Stimulated activated CD4-positive, alpha-beta T cell treated with anti-CD3 and anti-CD28 coated beads, Interleukin-12 subunit alpha, Interleukin-12 subunit beta, amount 100 ng/mL, for 4 hours (primary cell): ENCODE results near the gene NT5C.
A peak's percentile ranks its signal among the peaks of the same experiment; 100 is the strongest.

ENCODE experiments used
- DNase-seq: peaks from one replicate; pipeline ENCODE4 v3.0.0-alpha.2; 2020

The NT5C gene

GRCh38 chr17:75114552-75115314 lies 16.8 kb downstream of the NT5C start:
- no peak for DNase-seq

DNA sequence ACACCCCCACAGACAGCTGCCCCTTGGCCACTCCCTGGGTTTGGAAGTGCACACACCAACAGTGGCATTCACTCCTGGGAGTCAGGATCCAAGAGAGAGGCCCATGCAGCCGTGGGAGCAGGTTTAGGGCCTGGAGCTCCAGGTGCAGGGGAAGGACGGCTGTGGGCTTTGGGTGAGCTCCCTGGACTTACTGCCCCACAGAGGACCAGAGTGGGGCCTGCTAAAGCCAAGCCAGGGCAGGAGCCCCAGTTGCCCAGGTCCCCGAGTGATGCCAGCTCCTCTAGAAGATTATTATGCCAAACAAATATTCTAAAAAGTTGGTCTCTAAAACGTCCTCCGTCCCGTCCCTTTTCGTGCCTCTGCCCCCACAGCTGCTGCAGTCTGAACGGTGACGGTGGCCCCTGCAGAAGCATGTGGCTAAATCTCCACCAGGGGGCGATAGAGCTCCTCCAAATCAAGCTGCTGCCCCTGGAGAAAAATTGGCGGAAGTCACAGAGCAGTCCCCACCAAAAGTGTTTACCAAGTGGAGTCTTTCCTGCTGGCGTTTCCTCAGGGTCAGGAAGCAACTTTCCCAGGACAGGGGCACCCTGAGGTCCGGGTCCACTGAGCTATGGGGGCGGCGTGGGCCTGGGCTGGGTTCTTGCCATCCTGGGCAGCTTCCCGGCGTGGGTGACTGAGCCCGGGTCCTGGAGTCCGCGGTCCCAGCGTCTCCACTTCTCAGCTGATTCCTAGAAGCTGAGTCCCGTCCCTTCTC lies 17.6 kb downstream of the NT5C start:
- DNase-seq = peak; percentile 84

- DNase-seq = no peak
These were observed 19.7 kb downstream of the NT5C start for GRCh38 chr17:75111777-75112335.

DNA sequence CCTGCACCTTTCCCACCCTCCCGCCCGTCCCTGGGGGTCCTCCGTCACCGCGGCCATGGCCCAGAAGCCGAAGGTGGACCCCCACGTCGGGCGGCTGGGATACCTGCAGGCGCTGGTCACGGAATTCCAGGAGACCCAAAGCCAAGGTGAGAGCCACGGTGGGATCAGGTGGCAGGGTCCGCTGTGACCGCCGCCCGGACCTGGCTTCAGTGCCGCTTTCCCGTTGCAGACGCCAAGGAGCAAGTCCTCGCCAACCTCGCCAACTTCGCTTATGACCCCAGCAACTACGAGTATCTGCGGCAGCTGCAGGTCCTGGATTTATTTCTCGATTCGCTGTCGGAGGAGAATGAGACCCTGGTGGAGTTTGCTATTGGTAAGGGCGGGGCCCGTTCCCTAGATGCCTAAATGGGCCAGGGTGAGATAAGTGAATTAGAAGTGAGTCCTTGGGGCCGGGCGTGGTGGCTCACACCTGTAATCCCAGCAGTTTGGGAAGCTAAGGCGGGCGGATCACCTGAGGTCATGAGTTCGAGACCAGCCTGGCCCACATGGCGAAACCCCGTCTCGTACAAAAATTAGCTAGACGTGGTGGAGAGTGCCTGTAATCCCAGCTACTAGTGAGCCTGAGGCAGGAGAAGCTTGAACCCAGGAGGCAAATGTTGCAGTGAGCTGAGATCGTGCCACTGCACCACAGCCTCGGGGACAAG lies 21.2 kb downstream of the NT5C start:
- peak; percentile 14 for DNase-seq

GRCh38 chr17:75109407-75110233 lies 21.9 kb downstream of the NT5C start, which contains the start of gene ARMC7:
Gene ARMC7 (plus strand): TSS chr17:75109969. CDS start chr17:75110289, 320 bp downstream.
- DNase-seq = peak; percentile 91

DNA sequence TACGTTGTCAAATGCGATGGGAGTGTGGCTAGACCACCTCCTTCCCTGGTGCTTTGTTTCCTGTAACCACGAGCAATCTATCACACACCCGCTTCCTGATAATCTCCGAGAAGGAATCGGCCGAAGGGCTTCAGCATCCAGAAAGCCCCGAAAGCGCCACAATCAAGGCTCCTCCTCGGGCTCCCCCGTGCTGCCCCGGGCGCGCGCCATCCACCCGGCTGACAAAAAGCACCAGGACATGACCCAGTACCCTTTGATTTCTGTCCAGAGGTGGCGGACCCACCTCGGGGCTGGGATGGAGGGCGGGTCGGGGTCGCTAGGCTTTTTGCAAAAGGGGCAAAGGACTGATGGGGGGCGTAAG lies 22.5 kb downstream of the NT5C start:
- DNase-seq = no peak

DNA sequence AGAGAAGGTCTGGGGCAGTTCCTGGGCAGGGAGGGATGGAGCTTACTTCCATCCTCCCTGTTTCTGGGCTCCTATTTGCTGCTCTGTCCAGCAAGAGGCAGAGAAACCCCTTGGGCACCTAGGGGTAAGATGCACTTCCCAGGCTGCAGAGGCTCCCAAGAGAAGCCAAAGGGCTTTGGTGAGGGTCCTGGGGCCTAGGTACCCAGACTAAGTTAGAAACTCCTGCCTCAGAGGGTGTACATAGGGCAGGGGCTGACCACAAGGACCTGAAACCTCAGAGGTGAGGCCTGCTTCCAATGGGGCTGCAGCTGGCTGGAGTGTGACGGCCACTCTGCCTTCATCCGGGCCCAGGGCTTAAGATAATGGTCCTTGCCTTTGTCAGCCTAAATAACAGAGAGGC lies 23.3 kb downstream of the NT5C start:
- no peak for DNase-seq

DNA sequence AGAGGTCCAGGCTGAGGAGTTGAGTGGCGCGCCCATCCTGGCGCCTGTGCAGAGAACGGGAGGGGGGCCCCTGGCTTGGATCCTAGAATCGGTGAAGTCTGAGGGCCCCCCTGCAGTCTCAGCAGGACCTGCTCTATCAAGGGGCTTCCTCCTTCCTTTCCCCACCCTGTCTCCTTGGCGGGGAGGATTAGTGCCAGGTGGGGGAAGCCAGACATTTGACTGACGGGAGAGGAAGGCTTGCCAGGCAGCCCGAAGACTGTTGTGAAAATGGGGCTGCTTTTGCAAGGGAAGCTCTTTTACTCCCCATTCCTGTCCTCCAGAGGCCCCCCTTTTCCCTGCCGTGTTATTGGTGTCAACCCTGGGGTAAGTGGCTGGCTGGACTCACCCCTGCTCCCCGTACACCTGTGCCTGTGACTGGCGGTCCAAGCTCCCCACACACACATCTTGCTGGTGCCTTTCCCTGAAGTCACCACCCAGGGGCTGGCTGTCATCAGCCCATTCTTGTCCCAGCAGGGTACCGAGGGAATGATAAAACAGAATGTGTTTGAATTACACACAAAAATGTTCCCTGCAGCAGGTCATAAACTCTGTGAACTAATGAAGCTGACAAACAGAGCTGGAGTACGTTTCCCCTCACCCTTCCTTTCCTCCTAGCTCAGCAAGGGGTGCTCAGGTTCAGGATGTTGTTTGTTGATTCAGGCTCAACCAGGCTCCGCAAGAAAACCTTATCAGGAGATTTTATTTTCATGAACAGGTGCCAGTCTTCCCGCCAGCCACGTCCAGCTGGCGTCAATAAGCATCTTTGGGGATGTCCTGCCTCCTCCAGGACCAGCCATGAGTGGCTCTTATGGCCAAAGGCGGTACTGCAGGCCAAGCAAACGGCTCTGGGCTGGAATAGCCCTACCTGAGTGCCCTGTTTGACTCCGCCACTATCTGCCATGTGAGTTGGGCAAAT lies 26.1 kb downstream of the NT5C start:
- no peak for DNase-seq

DNA sequence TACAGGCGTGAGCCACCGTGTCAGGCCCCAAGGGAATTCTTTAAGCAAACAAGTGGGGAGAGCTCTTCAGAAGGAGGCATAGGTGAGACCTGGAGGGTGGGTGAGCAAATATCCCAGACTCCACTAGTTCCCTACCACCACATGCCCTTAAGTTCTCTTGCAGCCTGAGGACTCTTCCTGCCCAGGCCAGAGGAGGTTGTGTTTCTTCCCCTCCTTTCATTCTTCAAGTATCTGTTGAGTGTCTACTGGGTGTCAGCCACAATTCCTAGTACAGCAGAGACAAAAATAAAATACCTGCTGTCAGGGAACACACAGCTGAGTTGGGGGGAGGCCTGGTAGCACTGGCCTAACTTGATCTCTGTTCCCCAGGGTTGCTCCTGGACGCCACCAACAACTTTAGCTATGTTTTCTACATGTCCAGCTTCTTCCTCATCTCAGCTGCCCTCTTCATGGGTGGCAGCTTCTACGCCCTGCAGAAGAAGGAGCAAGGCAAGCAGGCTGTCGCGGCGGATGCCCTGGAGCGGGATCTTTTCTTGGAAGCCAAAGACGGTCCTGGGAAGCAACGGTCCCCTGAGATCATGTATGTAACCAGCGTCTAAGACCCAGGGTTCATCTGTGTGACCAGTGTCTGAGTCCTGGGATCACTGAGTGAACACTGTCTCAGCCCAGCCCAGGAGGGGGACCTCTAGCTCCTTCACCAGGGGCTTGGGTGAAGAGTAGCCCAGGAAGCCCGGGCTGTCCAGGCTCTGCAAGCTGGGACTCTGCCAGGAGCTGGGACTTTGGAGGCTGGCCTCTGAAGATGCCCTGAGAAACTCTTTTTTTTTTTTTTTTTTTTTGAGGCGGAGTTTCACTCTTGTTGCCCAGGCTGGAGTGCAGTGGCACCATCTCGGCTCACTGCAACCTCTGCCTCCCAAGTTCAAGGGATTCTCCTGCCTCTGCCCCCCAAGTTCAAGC lies 27.7 kb downstream of the NT5C start:
- DNase-seq = no peak

DNA sequence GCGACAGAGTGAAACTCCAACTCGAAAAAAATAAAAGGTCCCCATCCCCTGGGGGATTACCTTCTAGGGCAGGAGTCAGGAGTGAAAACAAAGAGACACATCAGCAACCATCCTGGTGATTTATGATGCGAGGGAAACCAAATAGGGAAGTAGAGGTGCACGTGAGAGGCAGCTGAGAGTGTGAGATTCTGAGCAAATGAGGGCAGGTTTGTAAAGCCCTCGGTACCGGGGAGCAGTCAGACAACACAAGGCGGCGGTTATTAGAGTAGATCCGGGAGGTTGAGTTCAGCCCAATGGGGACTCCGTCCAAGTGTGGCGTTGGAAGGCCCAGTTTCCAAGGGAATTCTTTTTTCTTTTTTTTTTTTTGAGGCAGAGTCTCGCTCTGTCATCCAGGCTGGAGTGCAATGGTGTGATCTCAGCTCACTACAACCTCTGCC lies 29.1 kb downstream of the NT5C start:
- no peak for DNase-seq

GRCh38 chr17:75099881-75100595 lies 31.5 kb downstream of the NT5C start:
- DNase-seq = no peak

DNA sequence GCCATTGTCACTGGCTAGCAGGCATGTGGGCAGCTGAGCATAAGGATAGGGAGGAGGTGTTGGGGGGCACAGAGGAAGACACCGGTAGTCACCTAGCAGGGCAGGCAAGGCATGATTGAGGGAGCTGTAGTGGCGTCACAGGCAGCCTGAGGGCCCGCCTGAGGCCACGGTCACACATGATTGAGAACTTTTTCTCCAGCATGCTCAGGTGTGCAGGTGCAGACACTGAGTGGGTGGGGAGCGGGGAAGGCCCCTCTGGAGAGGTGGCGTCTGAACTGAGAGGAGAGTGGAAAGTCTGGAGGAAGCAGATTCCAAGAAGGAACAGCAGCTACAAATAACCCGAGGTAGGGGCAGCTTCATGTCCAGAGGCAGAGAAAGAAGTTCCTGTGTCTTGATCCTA lies 32.7 kb downstream of the NT5C start:
- DNase-seq = no peak

- no peak for DNase-seq
These were observed 33.7 kb downstream of the NT5C start for GRCh38 chr17:75097865-75098264.

GRCh38 chr17:75096082-75096625 lies 35.4 kb downstream of the NT5C start:
- no peak for DNase-seq

DNA sequence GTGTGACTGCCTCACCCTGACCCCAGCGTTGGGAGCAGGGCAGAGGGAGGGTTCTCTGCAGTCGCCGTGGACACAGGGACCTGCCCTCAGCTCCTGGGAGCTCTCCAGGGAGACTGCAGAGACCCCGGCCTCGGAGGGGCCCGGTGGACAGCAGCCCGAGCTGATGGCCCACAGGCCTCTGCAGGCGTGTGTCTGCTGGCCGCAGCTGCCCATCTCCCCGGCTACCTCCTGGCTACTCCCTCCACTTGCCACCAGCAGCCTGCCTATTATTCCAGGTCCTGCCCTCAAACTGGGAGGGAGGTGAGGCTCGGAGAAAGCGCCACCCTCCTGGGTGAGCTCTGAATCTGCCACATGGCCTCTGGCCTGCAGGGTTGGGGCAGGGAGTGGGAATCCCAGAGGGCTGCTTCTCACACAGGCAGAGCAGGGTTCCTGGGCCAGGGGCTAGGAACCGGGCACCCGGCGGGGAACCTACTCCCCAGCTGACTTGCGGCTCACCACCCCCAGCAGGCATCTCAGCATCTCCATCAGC lies 36.6 kb downstream of the NT5C start:
- no peak for DNase-seq

DNA sequence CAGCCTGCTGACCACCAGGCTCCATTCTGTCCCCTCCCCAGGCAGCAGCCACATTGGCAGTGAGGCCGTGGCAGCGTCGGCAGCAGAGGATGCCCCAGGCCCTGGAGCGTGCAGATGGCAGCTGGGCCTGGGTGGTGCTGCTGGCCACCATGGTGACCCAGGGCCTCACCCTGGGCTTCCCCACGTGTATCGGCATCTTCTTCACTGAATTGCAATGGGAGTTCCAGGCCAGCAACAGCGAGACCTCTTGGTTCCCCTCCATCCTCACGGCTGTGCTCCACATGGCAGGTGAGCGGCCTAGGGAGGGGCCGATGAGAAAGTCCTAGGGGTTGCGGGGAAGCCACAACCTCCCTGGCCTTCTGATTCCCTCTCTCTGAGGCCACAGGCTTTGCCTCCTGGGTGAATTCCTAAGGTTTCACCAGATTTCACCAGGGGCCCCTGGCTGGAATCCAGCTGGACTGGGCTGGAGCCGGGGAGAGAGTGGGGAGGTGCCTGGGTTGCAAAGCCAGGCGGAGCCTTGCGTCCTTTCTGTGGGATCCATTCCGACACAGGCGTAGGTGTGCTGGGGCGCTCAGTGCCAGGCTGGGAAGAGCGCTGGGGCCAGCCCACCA lies 37.9 kb downstream of the NT5C start:
- no peak for DNase-seq

DNA sequence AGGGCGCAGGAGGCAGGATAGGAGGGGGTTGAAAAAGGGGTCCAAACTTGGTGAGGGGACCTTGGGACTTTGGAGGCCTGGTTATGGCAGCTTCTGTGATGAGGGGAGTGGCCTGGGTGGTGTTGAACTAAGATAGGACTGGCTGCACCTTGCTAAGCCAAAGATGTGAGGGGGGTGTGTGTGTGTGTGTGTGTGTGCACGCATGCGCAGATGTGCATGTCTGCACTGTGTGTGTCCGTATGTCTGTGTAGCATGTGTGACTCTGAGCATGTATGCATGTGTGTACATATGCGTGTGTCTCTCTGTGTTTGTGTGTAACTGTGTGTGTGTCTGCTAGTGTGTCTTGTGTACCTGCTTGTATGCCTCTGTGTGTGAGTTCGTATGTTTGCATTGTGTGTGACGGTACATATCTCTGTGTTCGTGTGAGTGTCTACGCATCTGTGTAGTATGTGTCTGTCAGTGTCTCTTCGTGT lies 39.7 kb downstream of the NT5C start:
- DNase-seq = no peak
